Endothelial cell of umbilical vein (primary cell): Measurements from ENCODE around the gene FBXO11. TPM values are rescaled to one million over a fixed set of nuclear protein-coding genes. Genes with fewer than 3 reads are reported as not detected.

ENCODE experiments used
- BruUV-seq: library from RNA; stranded (reverse); fragments of 400-500 nt; replicated peaks from 2 replicates; lab custom pipeline; 2021; lab: Mats Ljungman, UMichigan
- CTCF ChIA-PET: fragments of 300-600, 350-600 bp; sonication (Branson Sonifier 250); formaldehyde crosslinking; loops from one replicate; lab custom pipeline; 2021; ENCODE audit warnings: antibody characterized with exemption, inconsistent platforms; lab: Charles Lee
- POLR2A ChIA-PET: fragments of 300-600, 350-600 bp; sonication (Branson Sonifier 250); formaldehyde crosslinking; loops from one replicate; lab custom pipeline; 2021; ENCODE audit warnings: antibody characterized with exemption, inconsistent platforms; lab: Charles Lee
- DNase-seq: peaks from one replicate; pipeline ENCODE4 v3.0.0-alpha.2; 2011; ENCODE audit warnings: low read depth, low spot score
- FAIRE-seq: peaks from 2 replicates; lab custom pipeline; 2011; peaks lifted over from hg19 to GRCh38; lab: Jason Lieb, UNC
- H2AFZ ChIP-seq: 2 replicates; pipeline ENCODE4 v1.6.0; 2012; ENCODE audit warnings: low read depth, low read length, control low read depth, inconsistent platforms
- H3K27ac ChIP-seq: 2 replicates; pipeline ENCODE4 v1.5.1; 2011; ENCODE audit warnings: low read depth, mild to moderate bottlenecking, control low read depth, low read length, moderate library complexity; ENCODE audit not compliant: insufficient read depth
- H3K27me3 ChIP-seq, 2 experiments: 2 replicates each; pipeline versions ENCODE4 v1.6.0 to v1.6.1; 2011; ENCODE audit warnings: low read length in 2 of 2, mixed read lengths in 1 of 2; ENCODE audit not compliant: control insufficient read depth in 2 of 2, insufficient read depth in 2 of 2
- H3K36me3 ChIP-seq, 2 experiments: 2 replicates in 1 of 2; 3 replicates in 1 of 2; pipeline ENCODE4 v1.5.1; 2011; ENCODE audit warnings: low read length in 2 of 2, mild to moderate bottlenecking in 1 of 2, moderate library complexity in 1 of 2; ENCODE audit not compliant: control insufficient read depth in 2 of 2, insufficient read depth in 2 of 2; ENCODE audit errors: extremely low read depth in 1 of 2
- H3K4me1 ChIP-seq: 3 replicates; pipeline ENCODE4 v1.5.1; 2011; ENCODE audit warnings: mild to moderate bottlenecking, low read length; ENCODE audit not compliant: control insufficient read depth, insufficient read depth; ENCODE audit errors: extremely low read depth
- H3K4me2 ChIP-seq: 2 replicates; pipeline ENCODE4 v1.6.1; 2011; ENCODE audit warnings: low read length, control low read depth, mixed read lengths; ENCODE audit not compliant: insufficient read depth
- H3K4me3 ChIP-seq, 3 experiments: fragments of 200-600 bp in 1 of 3; sonication (generic), shearing (Covaris generic) in 1 of 3; replicated peaks in 1 of 3; 2 replicates each; pipeline ENCODE4 v1.5.1; 2011 to 2016; ENCODE audit warnings: control low read depth in 3 of 3, low read length in 3 of 3, mild to moderate bottlenecking in 2 of 3, inconsistent platforms in 1 of 3, low read depth in 1 of 3, moderate library complexity in 1 of 3; ENCODE audit not compliant: insufficient read depth in 1 of 3
- H3K79me2 ChIP-seq: 2 replicates; pipeline ENCODE4 v1.6.0; 2012; ENCODE audit warnings: low read length, inconsistent platforms; ENCODE audit not compliant: control insufficient read depth, insufficient read depth
- H3K9ac ChIP-seq: replicated peaks from 2 replicates; pipeline ENCODE3; 2011; ENCODE audit warnings: low read length, control low read depth; ENCODE audit not compliant: insufficient read depth; ENCODE audit errors: extremely low read depth
- H3K9me1 ChIP-seq: replicated peaks from 3 replicates; pipeline ENCODE4 v1.6.0; 2011; ENCODE audit warnings: mild to moderate bottlenecking, low read length; ENCODE audit not compliant: control insufficient read depth, insufficient read depth; ENCODE audit errors: extremely low read depth
- H3K9me3 ChIP-seq: replicated peaks from 2 replicates; pipeline ENCODE4 v1.5.1; 2012; ENCODE audit warnings: low read length, inconsistent platforms; ENCODE audit not compliant: control insufficient read depth, insufficient read depth
- H4K20me1 ChIP-seq: replicated peaks from 2 replicates; pipeline ENCODE3; 2011; ENCODE audit warnings: mild to moderate bottlenecking, low read length; ENCODE audit not compliant: control insufficient read depth, insufficient read depth; ENCODE audit errors: extremely low read depth
- EZH2 ChIP-seq: IDR thresholded peaks from 2 replicates; pipeline ENCODE4 v1.6.1; 2012; ENCODE audit warnings: borderline replicate concordance, low read depth, mild to moderate bottlenecking, moderate library complexity, low read length, inconsistent platforms; ENCODE audit not compliant: severe bottlenecking
- FOS ChIP-seq: IDR thresholded peaks from 2 replicates; pipeline ENCODE4 v1.6.1; 2011; ENCODE audit warnings: mild to moderate bottlenecking, low read length, moderate library complexity, borderline replicate concordance; ENCODE audit not compliant: insufficient read depth
- GATA2 ChIP-seq: IDR thresholded peaks from 2 replicates; pipeline ENCODE4 v1.7.0; 2011; ENCODE audit warnings: low read depth, mild to moderate bottlenecking, moderate library complexity, mixed read lengths, low read length; ENCODE audit not compliant: insufficient read length, insufficient read depth
- JUN ChIP-seq: IDR thresholded peaks from 2 replicates; pipeline ENCODE4 v1.6.1; 2011; ENCODE audit warnings: borderline replicate concordance, low read depth; ENCODE audit not compliant: insufficient read length, insufficient read depth
- MYC ChIP-seq: IDR thresholded peaks from one replicate; pipeline ENCODE4 v1.6.1; 2011; ENCODE audit warnings: mild to moderate bottlenecking, low read depth, low read length
- POLR2A ChIP-seq: IDR thresholded peaks from 2 replicates; pipeline ENCODE4 v1.6.1; 2012; ENCODE audit warnings: low read depth, mild to moderate bottlenecking, control low read depth, low read length
- POLR2AphosphoS5 ChIP-seq: IDR thresholded peaks from 2 replicates; pipeline ENCODE4 v1.6.1; 2012; ENCODE audit warnings: low read depth, mild to moderate bottlenecking, control low read depth, low read length, moderate library complexity; ENCODE audit not compliant: insufficient read depth
- dilution Hi-C: fragments of 300-500 bp; cut with MboI; formaldehyde crosslinking; loops from one replicate; pipeline ENCODE4 v1.15.0; 2019; ENCODE audit warnings: low sequenced_read_pairs; ENCODE audit not compliant: extremely low pct_ligation_motif_present
- intact Hi-C: fragments of 100-400 bp; cut with micrococcal nuclease; formaldehyde crosslinking; loops from one replicate; pipeline ENCODE4 v1.10.0; 2022
- polyA plus RNA-seq, 4 experiments: library from polyadenylated mRNA; depleted of rRNA in 3 of 4; stranded (reverse) in 3 of 4; unstranded in 1 of 4; fragments of >200 nt; gene quantifications; 2 replicates each; pipeline versions ENCODE4 v1.2.1 to v1.2.3, GENCODE V29; 2011 to 2012; ENCODE audit warnings: missing spikeins in 1 of 4
- total RNA-seq: library from RNA; stranded (reverse); gene quantifications from 2 replicates; pipeline ENCODE4 v1.2.3, GENCODE V29; 2021
- TF ChIP-seq, protein P1 (sequence below): IDR thresholded peaks from 2 replicates; pipeline ENCODE4 v1.6.1; 2011; ENCODE audit not compliant: insufficient read depth, insufficient read length
- TF ChIP-seq, protein P2 (sequence below), 2 donors: IDR thresholded peaks; 1 replicate in 1 of 2; 2 replicates in 1 of 2; pipeline ENCODE4 v1.5.1; 2011; ENCODE audit warnings: low read length in 2 of 2, mild to moderate bottlenecking in 2 of 2, moderate library complexity in 2 of 2, control low read depth in 1 of 2, inconsistent platforms in 1 of 2, low read depth in 1 of 2; ENCODE audit not compliant: insufficient read depth in 1 of 2; ENCODE audit errors: extremely low read depth in 1 of 2

Gene FBXO11
- total and polyA plus RNA-seq, 2 donors (not counting 3 experiments of a cell fraction or from before 2014, with no cell fraction given) = 23.4 to 59.6 TPM

DNA sequence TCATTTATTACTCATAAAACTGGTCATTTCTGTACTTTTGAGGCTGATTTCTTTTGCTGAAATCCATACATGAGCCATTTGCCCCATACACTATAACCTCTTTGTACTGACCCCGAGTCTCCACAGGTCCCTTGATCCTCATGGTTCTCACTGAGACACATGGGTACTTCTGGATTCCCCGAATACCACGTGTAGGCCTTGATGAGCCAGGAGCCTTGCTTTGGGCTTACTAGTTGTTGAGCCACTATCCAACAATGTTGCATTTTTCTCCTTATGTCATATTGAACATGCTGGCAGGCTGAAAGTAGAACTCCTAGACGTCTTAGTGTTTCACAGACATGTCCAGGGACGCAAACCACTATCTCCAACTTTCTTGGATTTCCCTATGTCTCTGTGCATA, 2.4 kb upstream of the FBXO11 start:
- no peak overlapping the region for H3K4me2 ChIP-seq
- H3K9ac ChIP-seq = no peak overlapping the region
- H3K27me3 ChIP-seq = no peaks in the 10 kb centered on the region
- H3K9me3 ChIP-seq = no peaks in the 10 kb centered on the region
- H3K36me3 ChIP-seq = no peaks in the 10 kb centered on the region
- H3K27ac ChIP-seq = no peak overlapping the region
- DNase-seq (no peak), FAIRE-seq (no peak)
- TF ChIP-seq FOS (no peak), POLR2AphosphoS5 (no peak), JUN (no peak), GATA2 (no peak), EZH2 (no peak), POLR2A (no peak), MYC (no peak)
- TF ChIP-seq, protein P1, sequence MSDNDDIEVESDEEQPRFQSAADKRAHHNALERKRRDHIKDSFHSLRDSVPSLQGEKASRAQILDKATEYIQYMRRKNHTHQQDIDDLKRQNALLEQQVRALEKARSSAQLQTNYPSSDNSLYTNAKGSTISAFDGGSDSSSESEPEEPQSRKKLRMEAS = no peak
- TF ChIP-seq, protein P2, sequence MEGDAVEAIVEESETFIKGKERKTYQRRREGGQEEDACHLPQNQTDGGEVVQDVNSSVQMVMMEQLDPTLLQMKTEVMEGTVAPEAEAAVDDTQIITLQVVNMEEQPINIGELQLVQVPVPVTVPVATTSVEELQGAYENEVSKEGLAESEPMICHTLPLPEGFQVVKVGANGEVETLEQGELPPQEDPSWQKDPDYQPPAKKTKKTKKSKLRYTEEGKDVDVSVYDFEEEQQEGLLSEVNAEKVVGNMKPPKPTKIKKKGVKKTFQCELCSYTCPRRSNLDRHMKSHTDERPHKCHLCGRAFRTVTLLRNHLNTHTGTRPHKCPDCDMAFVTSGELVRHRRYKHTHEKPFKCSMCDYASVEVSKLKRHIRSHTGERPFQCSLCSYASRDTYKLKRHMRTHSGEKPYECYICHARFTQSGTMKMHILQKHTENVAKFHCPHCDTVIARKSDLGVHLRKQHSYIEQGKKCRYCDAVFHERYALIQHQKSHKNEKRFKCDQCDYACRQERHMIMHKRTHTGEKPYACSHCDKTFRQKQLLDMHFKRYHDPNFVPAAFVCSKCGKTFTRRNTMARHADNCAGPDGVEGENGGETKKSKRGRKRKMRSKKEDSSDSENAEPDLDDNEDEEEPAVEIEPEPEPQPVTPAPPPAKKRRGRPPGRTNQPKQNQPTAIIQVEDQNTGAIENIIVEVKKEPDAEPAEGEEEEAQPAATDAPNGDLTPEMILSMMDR (IDR thresholded peaks at IDR 0.05; ENCODE audit: extremely low read depth in 1 of 2, insufficient read depth in 1 of 2, low read depth in 1 of 2, low read length in 2 of 2) = no peak
- intact Hi-C loops = loop anchor here (10.0 kb wide), 1 partner anchor 436 kb away; no protein-coding TSS in a partner anchor
- H2AFZ ChIP-seq = no peak overlapping the region
- BruUV-seq = no TSS peak
- peaks cover 21% of the 10 kb centered on the region for H3K79me2 ChIP-seq
- H3K9me1 ChIP-seq = no peaks in the 10 kb centered on the region
- no peak overlapping the region for H3K4me3 ChIP-seq
- ChIA-PET POLR2A (no interaction called here), CTCF (interaction anchor here (1.0 to 2.3 kb wide), 3 partner anchors 8 to 198 kb away, joined by 3 to 10 read pairs (median 8); no protein-coding TSS in a partner anchor)
- dilution Hi-C loops = no loop called here
- H3K4me1 ChIP-seq = peaks cover 5% of the 10 kb centered on the region
- H4K20me1 ChIP-seq = no peaks in the 10 kb centered on the region
